NOMO-1 treated with DMSO at 0.1 percent for 48 hours (cell line): Measurements from ENCODE around the gene MAML2.
"Not testable (repeated sequence)": the region's sequence is repeated elsewhere in the genome, so short reads cannot be mapped to it uniquely, and the experiment has no call there.

Experiments
- DNase-seq: peaks from one replicate; lab custom pipeline; 2025; ENCODE audit not compliant: unreplicated experiment; lab: John Stamatoyannopoulos, UW

The MAML2 gene

GRCh38 chr11:96272529-96273222 is 70.3 kb downstream of the MAML2 start:
- no peak for DNase-seq

DNA sequence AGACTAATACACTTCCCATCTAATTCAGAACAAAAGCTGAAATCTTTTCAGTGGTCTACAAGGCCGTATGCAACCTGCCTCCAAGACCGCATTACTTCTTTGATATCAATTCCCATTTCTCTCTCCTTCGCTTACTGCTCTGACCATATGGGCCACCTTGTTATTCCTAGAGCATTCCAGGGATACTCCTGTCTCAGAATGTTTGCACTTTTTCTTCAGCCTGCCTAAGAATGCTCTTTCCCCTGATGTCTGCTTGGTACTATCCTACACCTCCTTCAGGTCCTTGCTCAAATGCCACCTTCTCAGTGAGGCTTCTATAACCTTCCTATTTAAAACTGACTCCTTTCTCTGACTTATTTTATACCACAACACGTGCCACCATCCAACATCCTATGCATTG is 71.2 kb downstream of the MAML2 start:
- DNase-seq: no peak

GRCh38 chr11:96271352-96271751 is 71.6 kb downstream of the MAML2 start:
- not testable (repeated sequence) for DNase-seq

DNA sequence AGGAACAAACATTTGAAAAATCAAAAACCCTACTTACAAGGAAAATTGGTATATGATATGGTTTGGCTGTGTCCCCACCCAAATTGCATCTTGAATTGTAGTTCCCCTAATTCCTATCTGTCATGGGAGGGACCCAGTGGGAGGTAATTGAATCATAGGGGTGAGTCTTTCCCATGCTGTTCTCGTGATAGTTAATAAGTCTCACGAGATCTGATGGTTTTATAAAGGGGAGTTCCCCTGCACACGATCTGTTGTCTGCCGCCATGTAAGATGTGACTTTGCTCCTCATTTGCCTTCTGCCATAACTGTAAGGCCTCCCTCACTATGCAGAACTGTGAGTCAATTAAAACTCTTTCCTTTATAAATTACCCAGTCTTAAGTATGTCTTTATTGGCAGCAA is 74.5 kb downstream of the MAML2 start:
- DNase-seq: not testable (repeated sequence)

DNA sequence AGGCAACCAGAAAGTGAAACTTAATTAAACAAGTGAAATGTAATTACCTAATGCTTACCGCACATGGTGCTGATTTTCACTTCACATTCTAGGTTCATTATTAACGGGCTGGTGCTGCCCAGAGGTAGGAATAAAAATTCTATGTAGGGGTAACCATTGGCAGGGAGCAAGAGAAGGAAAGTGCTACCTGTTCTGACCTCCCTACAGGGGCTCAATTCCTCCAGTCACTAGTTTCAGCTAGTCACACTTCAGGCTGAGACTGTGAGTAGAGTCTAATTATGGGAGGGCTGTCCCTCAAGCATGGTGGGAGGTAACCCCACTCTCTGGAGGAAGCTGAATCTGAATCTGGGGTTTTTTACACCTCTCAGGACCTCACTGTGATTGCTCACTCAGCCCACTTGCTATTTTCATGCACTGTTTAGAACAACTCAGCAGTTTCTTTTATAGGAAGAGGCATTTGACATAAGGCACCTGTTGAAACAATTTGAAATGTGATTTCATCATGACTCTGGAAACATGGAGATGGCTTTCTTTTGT is 75.4 kb downstream of the MAML2 start:
- peak; percentile 33 for DNase-seq

DNA sequence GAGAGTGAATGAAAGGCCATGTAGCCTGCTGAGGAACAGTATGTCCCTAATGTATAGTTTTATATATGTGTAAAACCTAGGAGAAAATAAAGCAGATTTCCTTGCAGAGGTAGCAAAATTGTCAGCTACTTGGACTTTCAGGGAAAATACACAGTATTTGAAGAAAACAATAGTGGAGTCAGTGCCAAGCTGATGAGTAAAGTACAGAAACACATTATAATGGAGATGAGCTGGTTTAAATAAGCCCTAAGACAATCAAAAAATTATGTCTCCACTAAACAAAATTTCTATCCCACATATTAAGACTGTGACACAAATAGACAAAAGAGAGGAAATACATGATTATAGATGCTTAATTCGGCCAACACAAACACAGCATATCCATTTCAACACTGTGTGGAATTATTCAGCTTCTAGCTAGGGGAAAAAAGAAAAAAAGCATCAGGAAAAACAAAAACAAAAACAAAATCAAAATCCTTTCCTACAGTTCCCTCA is 75.9 kb downstream of the MAML2 start:
- no peak for DNase-seq

DNA sequence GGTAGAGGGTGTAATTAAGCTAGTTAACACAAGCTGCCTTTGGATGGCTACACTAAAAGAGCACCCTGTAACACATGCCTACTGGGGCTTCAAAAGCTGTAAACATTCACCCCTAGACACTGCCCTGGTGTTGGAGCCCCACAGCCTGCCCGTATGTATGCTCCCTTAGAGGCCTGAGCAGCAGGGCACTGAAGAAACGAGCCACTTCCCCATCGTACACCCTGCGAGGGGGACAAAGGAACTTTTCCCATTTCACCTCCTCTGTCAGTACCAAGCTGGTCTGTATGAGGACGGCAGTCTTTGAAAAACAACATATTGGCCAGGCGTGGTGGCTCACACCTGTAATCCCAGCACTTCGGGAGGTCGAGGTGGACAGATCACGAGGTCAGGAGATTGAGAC is 77.0 kb downstream of the MAML2 start:
- DNase-seq: no peak

DNA sequence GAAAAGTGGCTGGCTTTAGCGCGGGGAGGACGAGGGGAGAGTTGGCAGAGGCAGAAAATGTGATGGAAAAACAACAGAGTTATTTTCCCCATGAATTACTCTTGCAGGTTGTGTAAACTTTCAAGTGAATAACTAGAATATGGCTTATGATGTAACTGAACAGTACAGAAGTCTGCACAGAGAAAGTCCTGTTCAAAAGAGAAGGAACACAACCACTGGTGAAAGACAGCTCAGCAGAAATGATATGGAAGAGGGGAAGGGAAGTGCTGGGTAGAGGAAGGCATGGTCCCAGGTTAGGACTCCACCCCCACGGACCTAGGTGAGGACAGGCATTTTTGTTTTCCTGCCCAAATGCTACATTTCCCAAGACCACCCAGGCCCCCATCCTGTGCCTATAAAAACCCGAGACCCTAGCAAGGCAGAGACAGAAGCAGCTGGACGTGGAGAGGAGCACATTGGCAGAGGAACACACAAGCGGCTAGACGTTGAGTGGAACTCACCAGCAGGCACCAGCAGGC is 77.7 kb downstream of the MAML2 start:
- no peak for DNase-seq

DNA sequence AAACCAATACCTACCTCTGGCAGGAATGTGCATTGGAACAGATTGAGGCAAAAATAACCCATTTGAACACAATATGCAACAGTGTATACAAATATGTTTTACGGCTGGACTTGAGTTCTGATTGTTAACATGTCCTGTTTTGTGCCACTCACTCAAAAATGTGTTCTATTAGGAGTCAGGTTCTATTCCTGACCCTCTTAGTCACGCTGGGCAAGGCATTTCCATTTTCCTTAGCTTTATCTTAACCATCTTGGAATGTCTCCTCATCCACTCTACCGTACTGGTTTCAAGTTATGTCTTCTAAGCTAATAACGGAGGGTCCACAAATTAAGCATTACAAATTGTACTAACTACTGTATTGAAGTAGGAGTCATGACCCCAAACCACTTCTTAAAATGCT is 78.6 kb downstream of the MAML2 start:
- DNase-seq: no peak

GRCh38 chr11:96263238-96263763 is 79.7 kb downstream of the MAML2 start:
- peak; percentile 95 for DNase-seq

GRCh38 chr11:96260532-96260931 is 82.5 kb downstream of the MAML2 start:
- DNase-seq: no peak

DNA sequence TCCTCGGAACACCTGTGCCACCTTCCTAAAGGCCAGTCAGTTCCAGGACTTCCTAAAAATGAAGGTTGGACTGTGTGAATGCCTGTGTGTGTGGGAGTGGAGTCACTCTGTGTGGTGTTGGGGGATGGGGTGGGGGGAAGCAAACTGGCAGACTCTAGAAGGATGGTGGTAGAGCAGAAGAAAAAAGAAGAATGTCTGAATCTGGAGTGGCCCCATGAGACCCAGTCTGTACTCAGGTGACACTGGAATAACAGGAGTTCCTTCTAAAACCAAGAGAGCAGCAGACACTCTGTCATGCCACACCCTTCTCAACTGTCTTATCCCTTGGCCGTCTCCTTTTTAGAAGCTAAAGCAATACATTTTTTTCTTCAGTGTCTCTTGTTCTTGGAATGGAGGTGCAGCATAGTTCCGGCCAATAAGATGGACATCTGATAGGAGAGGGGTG is 82.9 kb downstream of the MAML2 start:
- DNase-seq: no peak

- no peak for DNase-seq
Observed at GRCh38 chr11:96259134-96259830, 83.7 kb downstream of the MAML2 start.

DNA sequence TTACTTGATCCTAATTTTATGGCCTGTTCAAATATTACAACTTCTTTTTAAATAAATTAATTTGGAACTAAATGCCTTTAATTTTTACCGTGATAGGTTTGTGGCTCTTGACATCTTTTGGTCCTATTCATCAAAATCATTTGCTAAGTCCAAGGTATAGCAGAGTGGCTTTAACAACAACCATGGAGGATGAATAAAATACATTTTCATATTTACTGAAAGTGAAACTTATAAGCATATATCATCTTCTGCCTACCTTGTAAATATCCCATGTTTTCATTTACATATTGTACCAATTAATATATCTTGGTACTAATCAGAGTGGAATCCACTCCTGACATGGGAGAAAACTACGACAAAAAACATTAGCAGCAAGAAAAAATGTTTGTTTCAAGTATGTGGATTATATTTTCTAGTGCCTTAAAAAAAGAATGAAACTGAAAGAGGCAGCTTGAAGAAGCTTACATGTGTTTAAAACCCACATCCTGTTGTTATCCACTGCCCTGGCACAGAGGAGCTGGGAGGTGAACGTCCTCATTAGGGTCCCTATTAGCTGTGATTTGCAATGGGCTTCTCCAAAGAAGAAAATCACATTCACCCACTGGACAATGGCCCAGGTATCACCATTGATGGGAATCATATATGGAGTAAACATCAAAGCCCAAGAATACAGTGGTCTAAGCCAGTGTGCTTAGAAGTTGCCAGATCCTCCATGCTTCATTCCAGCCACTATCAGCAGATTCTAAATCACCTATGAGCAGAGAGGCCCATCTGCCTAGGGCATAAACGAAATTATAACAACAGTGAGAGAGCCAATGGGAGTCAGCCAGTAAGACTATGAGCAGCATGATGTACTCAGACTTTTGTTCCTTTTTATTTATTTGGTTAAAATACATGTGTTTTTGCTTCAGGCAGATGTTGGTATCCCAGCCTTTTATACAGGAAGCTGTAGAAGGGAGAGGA is 84.7 kb downstream of the MAML2 start:
- DNase-seq: peak; percentile 62

DNA sequence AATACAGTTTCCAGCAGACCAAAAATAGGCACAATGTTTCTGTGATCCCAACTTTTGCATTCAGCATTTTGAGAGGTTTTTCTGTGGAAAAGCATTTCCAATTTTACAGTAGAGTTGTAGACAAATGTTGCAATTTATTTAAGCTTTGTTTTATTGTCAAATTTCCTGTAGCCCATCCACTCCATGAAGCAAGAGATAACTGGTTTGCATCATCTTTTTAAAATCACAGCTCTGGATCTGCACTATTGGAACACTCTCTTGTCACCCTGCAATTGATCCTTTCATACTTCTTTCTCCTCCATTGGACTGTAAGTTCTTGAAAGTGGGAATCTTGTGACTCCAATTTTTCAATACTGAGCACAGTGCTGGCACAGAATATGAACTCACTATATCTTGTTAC is 86.0 kb downstream of the MAML2 start:
- DNase-seq: no peak

DNA sequence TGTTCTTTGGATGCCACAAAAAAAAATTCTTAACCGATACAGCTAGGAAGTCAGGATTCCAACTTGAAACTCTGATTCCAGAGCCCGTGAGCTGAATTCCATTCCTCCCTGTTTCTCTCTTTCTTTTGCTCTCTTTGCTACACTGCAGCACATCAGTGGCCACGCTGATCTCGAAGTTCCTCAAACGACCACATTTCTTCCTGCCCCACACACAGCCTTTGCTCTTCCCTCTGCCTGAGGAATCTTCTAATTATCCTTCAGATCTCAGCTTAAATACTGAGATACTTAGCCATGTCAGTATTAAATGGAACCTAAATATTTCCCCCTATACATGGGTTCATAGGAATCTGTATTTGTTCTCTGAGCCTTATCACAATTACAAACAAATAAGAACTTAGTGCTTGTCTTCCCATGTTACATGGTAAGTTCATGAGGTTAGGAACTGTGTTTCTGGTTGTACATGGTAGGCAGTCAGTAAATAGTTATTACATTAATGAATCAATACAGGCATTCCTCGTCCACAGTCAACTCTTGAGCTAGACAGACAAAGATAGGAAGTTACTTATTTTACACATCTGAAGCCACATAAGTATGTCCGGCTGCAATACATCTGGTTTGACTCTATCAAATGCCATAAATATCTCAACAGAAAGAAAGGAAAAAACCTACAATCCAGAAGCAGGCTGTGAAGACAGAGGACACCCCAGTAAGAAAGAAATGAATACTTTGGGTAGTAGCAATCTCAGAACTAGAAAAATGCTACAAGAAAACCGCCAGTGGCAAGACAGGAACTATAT is 86.6 kb downstream of the MAML2 start:
- peak; percentile 32 for DNase-seq

DNA sequence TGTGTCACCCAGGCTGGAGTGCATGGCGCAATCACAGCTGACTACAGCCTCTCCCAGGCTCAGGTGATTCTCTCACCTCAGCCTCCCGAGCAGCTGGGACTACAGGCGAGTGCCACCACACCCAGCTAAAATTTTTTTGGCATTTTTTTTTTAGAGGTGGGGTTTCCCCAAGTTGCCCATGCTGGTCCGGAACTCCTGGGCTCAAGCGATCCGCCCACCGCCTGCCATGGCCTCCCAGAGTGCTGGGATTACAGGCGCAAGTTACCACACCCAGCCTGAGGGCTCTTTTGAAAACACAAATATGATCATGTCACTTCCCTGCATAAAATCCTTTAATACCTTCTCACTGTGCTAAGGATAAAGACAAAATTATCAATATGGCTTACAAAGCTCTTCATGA is 88.1 kb downstream of the MAML2 start:
- DNase-seq: no peak

- no peak for DNase-seq
Observed at GRCh38 chr11:96254087-96254486, 88.9 kb downstream of the MAML2 start.

GRCh38 chr11:96246718-96247552 is 96.1 kb downstream of the MAML2 start:
- peak; percentile 68 for DNase-seq
